SK-MEL-5 (cell line): ENCODE data around the gene PVRIG. TPM values are rescaled to one million over a fixed set of nuclear protein-coding genes. Genes with fewer than 3 reads are reported as not detected.
"Not testable (repeated sequence)": the region's sequence is repeated elsewhere in the genome, so short reads cannot be mapped to it uniquely, and the experiment has no call there.

Experiments used
- DNase-seq: peaks from one replicate; pipeline ENCODE4 v3.0.0-alpha.2; 2016; ENCODE audit warnings: low read depth, low spot score
- in situ Hi-C: cut with HindIII; loops from 2 replicates; pipeline ENCODE4 v1.10.0; 2016; ENCODE audit warnings: low sequenced_read_pairs, high pct_unique_total_duplicates, low pct_unique_long_range_greater_than_20kb
- total RNA-seq: library from RNA; depleted of rRNA; stranded (reverse); fragments of >200 nt; shearing (Covaris generic); gene quantifications from 2 replicates; pipeline ENCODE4 v1.2.3, GENCODE V29; 2014; rRNA removed

The PVRIG gene
- total RNA-seq, 1 experiment from 2014 or later: not detected

GRCh38 chr7:100262896-100263295, 43.1 kb downstream of the PVRIG start:
- in situ Hi-C loops, DNase-seq: not testable (repeated sequence)

- in situ Hi-C loops, DNase-seq: not testable (repeated sequence)
Measured at GRCh38 chr7:100264223-100264622, 44.5 kb downstream of the PVRIG start.

DNA sequence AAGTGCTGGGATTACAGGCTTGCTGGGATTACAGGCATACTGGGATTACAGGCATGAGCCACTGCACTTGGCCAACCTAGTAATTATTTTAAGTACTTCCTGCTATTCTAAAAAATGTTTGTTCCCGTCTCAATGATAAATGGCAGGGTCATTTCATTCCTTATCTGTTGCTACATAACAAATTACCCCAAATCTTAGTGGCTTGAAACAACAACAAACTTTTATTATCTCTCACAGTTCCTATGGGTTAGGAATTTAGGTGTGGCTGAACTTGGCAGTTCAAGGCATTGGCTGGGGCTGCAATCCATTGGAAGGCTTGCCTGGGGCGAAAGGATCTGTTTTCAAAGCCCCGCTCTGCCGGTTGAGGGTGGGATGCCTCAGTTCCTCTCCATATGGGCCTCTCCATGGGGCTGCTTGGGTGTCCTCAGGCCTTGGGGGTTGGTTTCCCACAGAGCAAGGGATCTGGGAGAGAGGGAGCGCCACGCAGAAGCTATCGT, 45.0 kb downstream of the PVRIG start:
- in situ Hi-C loops: not testable (repeated sequence)

GRCh38 chr7:100265851-100266250, 46.1 kb downstream of the PVRIG start:
- in situ Hi-C loops, DNase-seq: not testable (repeated sequence)

More for the DNA sequence above, 45.0 kb downstream of the PVRIG start:
- DNase-seq: not testable (repeated sequence)

DNA sequence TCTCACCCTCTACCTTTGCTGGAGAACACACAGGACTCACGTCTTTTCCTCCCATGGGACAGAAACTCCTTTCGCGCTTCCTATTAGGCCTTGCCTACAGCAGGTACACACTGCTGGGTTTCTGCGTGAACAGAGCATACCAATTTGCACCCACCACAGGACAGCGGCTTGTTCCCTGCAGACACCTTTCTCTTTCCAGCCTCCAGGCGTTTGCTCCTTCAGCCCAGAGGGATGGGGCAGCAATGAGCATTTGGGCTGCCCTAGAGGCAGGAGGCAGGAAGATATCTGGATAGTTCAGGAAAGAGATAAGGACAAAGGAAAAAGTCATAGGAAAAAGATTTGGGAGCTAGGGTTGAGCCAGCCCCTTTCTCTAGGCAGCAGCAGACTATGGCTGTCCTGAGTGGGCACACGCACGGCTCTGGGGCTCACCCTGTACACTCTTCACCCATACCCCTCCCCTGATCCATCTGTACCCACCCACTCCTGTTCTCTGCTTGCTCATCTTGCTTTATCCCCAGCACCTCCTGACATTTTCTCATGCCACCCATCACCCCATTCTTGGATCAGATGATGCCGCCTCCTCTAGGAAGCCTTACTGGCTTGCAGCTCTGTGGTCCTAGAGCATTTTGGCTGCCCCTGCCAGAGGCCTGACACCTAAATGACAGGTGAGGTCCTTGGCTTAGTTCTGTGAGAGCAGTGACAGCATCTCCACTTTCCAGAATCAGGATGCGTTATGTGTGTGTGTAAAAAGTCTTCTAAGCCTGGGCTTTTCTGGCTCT, 47.0 kb downstream of the PVRIG start:
- in situ Hi-C loops: no loop called here
- no peak for DNase-seq

DNA sequence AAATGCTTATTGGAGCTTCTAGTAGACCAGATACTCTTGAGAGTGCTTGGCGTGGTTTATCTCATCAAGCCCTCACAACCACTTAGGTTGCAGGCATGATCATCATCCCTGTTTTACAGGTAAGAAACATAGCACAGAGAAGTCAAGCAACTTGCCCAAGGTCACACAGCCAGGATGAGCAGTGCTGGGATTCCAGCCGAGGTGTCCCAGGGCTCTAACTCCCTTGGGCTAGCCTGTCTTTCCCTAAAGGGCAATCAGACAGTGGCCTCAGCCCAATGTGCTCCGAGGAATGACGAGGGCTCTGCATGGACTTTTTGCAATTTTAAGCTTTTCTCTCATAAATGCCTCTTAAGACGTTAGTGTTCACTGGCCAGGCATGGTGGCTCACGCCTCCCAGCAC, 47.9 kb downstream of the PVRIG start:
- in situ Hi-C loops: no loop called here

DNA sequence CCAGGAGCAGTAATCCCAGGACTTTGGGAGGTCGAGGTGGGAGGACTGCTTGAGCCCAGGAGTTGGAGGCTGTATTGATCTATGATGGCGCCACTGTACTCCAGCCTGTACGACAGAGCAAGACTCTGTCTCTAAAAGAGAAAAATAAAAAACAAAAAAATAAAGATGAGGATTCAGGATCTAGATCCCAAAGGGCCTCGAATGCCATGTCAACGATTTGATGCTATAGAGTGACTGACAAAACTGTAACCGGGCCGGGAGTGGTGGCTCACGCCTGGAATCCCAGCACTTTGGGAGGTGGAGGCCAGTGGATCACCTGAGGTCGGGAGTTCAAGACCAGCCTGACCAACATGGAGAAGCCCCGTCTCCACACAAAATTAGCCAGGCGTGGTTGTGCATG, 49.1 kb downstream of the PVRIG start:
- in situ Hi-C loops, DNase-seq: not testable (repeated sequence)

More for the DNA sequence above, 47.9 kb downstream of the PVRIG start:
- DNase-seq: no peak

DNA sequence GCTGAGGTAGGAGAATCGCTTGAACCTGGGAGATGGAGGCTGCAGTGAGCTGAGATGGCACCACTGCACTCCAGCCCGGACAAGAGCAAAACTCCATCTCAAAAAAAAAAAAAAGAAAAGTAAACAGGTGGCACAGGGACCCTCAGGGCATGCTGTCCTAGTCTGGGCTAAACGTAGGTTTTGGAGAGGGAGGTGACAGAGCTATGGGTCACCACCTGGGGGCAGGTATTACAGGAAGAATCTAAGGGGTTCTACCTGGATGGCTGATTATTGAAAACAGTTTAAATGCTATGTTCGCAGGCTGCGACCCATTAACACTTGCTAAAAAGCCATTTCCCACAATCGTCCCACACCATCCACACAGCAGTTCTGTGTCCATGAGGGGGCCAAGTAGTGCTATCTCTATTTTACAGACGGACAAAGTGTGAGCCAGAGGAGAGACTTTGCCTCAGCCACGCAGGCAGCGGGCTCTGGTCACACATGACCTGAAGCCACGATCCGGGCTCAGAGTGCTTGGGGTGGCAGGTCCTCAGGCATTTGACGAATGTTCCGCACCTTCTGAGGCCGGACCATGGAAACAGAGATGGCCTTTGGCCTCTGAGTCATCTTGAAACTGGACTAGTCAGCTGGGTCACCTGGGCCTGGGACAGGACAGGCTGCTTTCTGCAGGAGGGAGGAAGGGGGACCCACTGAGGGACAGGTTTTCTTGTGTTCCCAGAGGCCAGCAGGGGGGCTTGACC, 49.7 kb downstream of the PVRIG start:
- DNase-seq, in situ Hi-C loops: not testable (repeated sequence)

DNA sequence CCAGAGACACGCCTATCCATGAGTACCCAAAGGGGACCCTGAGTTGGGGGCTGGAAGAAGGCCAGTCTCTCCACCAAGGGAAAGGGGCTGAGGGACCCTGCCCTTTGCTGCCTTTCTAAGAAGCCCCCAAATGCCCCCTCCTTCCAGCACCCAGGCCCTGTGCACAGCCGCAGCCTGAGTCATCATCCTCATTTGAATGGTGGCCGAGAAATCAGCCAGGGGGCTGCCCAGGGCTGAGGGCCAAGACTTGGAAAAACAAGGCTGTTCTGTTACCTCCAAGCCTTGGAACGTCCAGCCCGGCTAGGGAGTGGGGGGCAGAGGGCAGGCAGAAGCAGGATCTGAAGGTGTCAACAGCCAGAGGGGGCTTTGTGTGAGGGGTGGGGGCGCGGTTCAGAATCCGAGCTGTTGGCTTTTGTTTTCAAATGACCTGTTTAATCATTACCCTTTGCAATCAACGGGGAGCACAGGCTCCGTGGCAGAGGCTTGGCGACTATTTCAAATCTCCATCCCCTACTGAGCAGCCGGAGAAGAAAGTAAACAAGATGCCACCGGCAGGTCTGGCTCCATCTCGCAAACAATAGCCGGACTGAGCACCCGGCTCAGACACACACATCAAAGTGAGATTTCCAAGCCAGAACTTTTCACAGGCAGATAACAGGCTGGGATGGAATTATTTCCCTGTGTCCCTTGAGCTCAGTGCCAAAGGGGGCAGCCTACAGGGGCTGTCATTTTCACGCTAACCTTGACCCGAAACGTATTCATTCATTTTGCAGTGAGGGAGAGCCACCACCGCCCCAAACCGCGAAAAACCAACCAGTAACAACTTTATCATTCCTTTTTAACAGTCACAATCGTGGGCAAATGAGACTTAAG, 50.5 kb downstream of the PVRIG start:
- DNase-seq, in situ Hi-C loops: not testable (repeated sequence)

Other genes with a start within 250 kb of the PVRIG start
- gene AZGP1, start 243.9 kb upstream of the PVRIG start, total RNA-seq: 1.1 and 1.8 TPM in 2 replicates
- 34.7 and 37.2 TPM in 2 replicates for gene ZKSCAN1, start 204.4 kb upstream of the PVRIG start, total RNA-seq
- 21.3 and 22.8 TPM in 2 replicates for gene ZSCAN21, start 170.2 kb upstream of the PVRIG start, total RNA-seq
- 32.0 and 35.2 TPM in 2 replicates for gene ZNF3, start 138.2 kb upstream of the PVRIG start, total RNA-seq
- 75.2 and 80.9 TPM in 2 replicates for gene COPS6, start 131.0 kb upstream of the PVRIG start, total RNA-seq
- 163 and 176 TPM in 2 replicates for gene MCM7, start 118.6 kb upstream of the PVRIG start, total RNA-seq
- 15.9 and 16.4 TPM in 2 replicates for gene AP4M1, start 118.3 kb upstream of the PVRIG start, total RNA-seq
- 27.3 and 33.6 TPM in 2 replicates for gene TAF6, start 100.6 kb upstream of the PVRIG start, total RNA-seq
- 21.7 and 21.9 TPM in 2 replicates for gene CNPY4, start 100.3 kb upstream of the PVRIG start, total RNA-seq
- 2.2 and 4.1 TPM in 2 replicates for gene MBLAC1, start 93.0 kb upstream of the PVRIG start, total RNA-seq
- gene LAMTOR4, start 71.0 kb upstream of the PVRIG start, total RNA-seq: 165 and 169 TPM in 2 replicates
- gene TRAPPC14, start 61.2 kb upstream of the PVRIG start, total RNA-seq: 11.2 and 14.1 TPM in 2 replicates
- gene GAL3ST4, start 51.3 kb upstream of the PVRIG start, total RNA-seq: 1.9 and 2.6 TPM in 2 replicates
- 3.2 and 4.7 TPM in 2 replicates for gene GPC2, start 42.6 kb upstream of the PVRIG start, total RNA-seq
- 3.4 and 5.7 TPM in 2 replicates for gene STAG3, start 42.0 kb upstream of the PVRIG start, total RNA-seq
- gene SPDYE3, start 87.8 kb downstream of the PVRIG start, total RNA-seq: 0.05 TPM in 1 of 2 replicates, not detected in the other
- gene PILRB, start 138.2 kb downstream of the PVRIG start, total RNA-seq: 41.6 and 42.5 TPM in 2 replicates
- gene PILRA, start 153.5 kb downstream of the PVRIG start, total RNA-seq: 0.48 TPM in 1 of 2 replicates, not detected in the other
- gene ZCWPW1, start 208.8 kb downstream of the PVRIG start, total RNA-seq: 4.5 and 4.7 TPM in 2 replicates
- gene MEPCE, start 209.9 kb downstream of the PVRIG start, total RNA-seq: 48.2 and 53.5 TPM in 2 replicates
- 27.6 and 28.4 TPM in 2 replicates for gene PPP1R35, start 216.5 kb downstream of the PVRIG start, total RNA-seq
- not detected in 2 replicates for gene SPACDR, start 244.3 kb downstream of the PVRIG start, total RNA-seq